Measurements from ENCODE around the gene FYN. TPM values are rescaled to one million over a fixed set of nuclear protein-coding genes. Genes with fewer than 3 reads are reported as not detected.

The FYN gene
- total RNA-seq, 1 donor from 2014 or later: 525 TPM

DNA sequence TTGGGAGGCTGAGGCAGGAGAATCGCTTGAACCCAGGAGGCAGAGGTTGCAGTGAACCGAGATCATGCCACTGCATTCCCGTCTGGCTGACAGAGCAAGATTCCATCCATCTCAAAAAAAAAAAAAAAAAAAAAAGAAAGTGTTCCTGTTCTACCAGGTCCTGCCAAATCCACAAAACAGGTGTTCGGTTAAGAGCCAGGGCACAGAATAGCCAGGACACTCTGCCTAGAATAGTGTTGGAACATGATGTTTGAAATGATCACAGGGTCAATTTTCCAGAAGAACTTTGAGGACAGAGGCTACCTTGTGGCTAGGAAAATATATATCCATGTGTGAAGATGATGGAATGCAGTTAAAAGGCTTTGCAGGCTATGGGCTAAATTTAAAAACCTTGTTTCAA lies 203.9 kb downstream of the FYN start:
- Mint-ChIP-seq H3K27ac (ENCODE audit: unreplicated experiment) (no peak overlapping the region), H3K9me3 (ENCODE audit: unreplicated experiment) (peaks cover 17% of the 10 kb centered on the region), H3K27me3 (ENCODE audit: unreplicated experiment) (peaks cover 6% of the 10 kb centered on the region), H3K4me3 (ENCODE audit: unreplicated experiment) (no peak overlapping the region), H3K4me1 (ENCODE audit: low read depth, unreplicated experiment) (peaks cover 27% of the 10 kb centered on the region), H3K36me3 (ENCODE audit: unreplicated experiment) (peaks cover 4% of the 10 kb centered on the region)
- no peak for DNase-seq
- TF ChIP-seq CTCF (IDR thresholded peaks at IDR 0.05; ENCODE audit: partially characterized antibody, unreplicated experiment): no peak

GRCh38 chr6:111668410-111668809 lies 204.8 kb downstream of the FYN start:
- no peak overlapping the region for H3K4me3 Mint-ChIP-seq (ENCODE audit: unreplicated experiment)
- no peak for DNase-seq
- H3K9me3 Mint-ChIP-seq (ENCODE audit: unreplicated experiment): peaks cover 19% of the 10 kb centered on the region

GRCh38 chr6:111667931-111668330 lies 205.3 kb downstream of the FYN start:
- H3K9me3 Mint-ChIP-seq (ENCODE audit: unreplicated experiment): peaks cover 20% of the 10 kb centered on the region
- peaks cover 4% of the 10 kb centered on the region for H3K36me3 Mint-ChIP-seq (ENCODE audit: unreplicated experiment)
- H3K27ac Mint-ChIP-seq (ENCODE audit: unreplicated experiment): peak overlapping the region; percentile 75
- TF ChIP-seq CTCF (IDR thresholded peaks at IDR 0.05; ENCODE audit: partially characterized antibody, unreplicated experiment): no peak
- H3K27me3 Mint-ChIP-seq (ENCODE audit: unreplicated experiment): peaks cover 9% of the 10 kb centered on the region
- DNase-seq: no peak
- H3K4me3 Mint-ChIP-seq (ENCODE audit: unreplicated experiment): no peak overlapping the region
- peaks cover 29% of the 10 kb centered on the region for H3K4me1 Mint-ChIP-seq (ENCODE audit: low read depth, unreplicated experiment)

More at GRCh38 chr6:111668410-111668809, 204.8 kb downstream of the FYN start:
- peak overlapping the region; percentile 75 for H3K27ac Mint-ChIP-seq (ENCODE audit: unreplicated experiment)
- peak; percentile 66 for TF ChIP-seq CTCF (IDR thresholded peaks at IDR 0.05; ENCODE audit: partially characterized antibody, unreplicated experiment)
- H3K36me3 Mint-ChIP-seq (ENCODE audit: unreplicated experiment): peaks cover 4% of the 10 kb centered on the region
- H3K4me1 Mint-ChIP-seq (ENCODE audit: low read depth, unreplicated experiment): peaks cover 28% of the 10 kb centered on the region
- H3K27me3 Mint-ChIP-seq (ENCODE audit: unreplicated experiment): peaks cover 7% of the 10 kb centered on the region

GRCh38 chr6:111666847-111667246 lies 206.4 kb downstream of the FYN start:
- no peak for DNase-seq
- Mint-ChIP-seq H3K27me3 (ENCODE audit: unreplicated experiment) (peaks cover 10% of the 10 kb centered on the region), H3K27ac (ENCODE audit: unreplicated experiment) (no peak overlapping the region), H3K9me3 (ENCODE audit: unreplicated experiment) (peaks cover 24% of the 10 kb centered on the region), H3K4me1 (ENCODE audit: low read depth, unreplicated experiment) (peaks cover 40% of the 10 kb centered on the region), H3K36me3 (ENCODE audit: unreplicated experiment) (peaks cover 4% of the 10 kb centered on the region), H3K4me3 (ENCODE audit: unreplicated experiment) (no peak overlapping the region)
- TF ChIP-seq CTCF (IDR thresholded peaks at IDR 0.05; ENCODE audit: partially characterized antibody, unreplicated experiment): no peak

DNA sequence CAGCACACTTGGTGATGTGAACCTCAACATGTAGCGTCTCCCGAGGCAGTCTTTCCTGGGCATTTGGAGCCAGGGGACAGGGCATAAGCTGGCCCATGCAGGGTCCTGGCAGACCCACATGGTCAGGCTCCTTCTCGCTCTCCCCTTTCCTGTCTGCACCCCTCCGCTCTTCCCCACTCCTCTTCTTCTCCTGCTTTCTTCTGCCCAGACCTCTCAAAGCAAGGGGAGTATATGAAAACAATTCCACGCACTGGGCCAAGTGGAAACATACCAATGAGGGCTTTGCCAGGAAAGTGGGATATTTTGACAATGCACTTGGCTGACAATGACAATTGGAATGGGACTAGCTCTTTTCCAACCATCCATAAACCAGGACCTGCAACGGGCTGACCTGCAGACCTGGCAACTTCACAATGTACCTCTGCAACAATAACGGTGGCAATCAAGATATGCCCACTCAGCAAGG lies 208.7 kb downstream of the FYN start:
- Mint-ChIP-seq H3K4me1 (ENCODE audit: low read depth, unreplicated experiment) (peaks cover 57% of the 10 kb centered on the region), H3K27ac (ENCODE audit: unreplicated experiment) (peak overlapping the region; percentile 92), H3K4me3 (ENCODE audit: unreplicated experiment) (peak overlapping the region; percentile 64), H3K36me3 (ENCODE audit: unreplicated experiment) (peaks cover 4% of the 10 kb centered on the region), H3K27me3 (ENCODE audit: unreplicated experiment) (peaks cover 10% of the 10 kb centered on the region), H3K9me3 (ENCODE audit: unreplicated experiment) (peaks cover 16% of the 10 kb centered on the region)
- DNase-seq: no peak
- TF ChIP-seq CTCF (IDR thresholded peaks at IDR 0.05; ENCODE audit: partially characterized antibody, unreplicated experiment): no peak
